GM18508 (cell line): Measurements from ENCODE around the gene KIZ.

Experiments used
- ATAC-seq: cut with Tn5 transposase; IDR thresholded peaks from one replicate; pipeline ENCODE4 v1.9.1; 2021; ENCODE audit warnings: moderate number of reproducible peaks; ENCODE audit not compliant: insufficient read depth, unreplicated experiment

Gene KIZ

DNA sequence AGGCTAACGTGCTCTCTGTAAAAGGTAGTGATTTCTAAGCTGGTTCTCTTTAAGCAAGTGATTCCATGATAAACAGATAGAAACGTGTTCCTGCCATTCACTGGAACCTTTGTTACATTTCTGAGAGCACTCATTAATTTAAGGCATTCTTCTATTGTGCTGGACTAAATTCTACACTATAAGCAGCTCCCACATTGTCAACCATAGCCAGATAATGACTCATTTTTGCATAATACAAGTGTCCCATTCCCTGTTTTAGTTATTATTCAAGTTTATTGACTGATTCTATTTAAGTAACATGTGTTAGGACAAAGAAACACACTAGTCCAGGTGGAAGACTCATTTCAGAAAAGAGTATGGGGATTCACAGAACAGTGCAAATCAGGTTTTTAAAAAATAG, 163.8 kb downstream of the KIZ start:
- ATAC-seq = no peak

DNA sequence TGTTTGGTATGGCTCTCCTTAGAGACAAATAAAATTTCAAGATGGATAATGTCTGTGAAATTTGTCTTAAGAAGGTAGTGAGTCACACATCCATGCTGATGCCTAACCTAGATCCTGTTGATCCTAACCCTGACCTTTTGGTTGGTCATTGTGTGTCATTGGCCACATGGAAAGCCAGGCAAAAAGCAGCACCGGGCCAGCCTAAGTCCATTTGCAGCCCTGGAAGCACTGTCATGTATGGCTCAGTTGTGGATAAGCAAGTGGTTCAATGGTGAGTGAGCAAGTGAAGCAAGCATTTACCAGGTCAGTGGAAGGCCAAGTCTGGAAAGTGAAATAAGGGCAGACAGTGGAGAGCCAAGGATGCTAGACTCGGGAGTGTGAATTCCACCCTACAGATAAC, 165.1 kb downstream of the KIZ start:
- ATAC-seq = no peak

- no peak for ATAC-seq
These were observed 168.9 kb downstream of the KIZ start for GRCh38 chr20:21294755-21295154.
